GM21786 (cell line): ENCODE data around the gene CIC.

ENCODE experiments used
- ATAC-seq: cut with Tn5 transposase; IDR thresholded peaks from one replicate; pipeline ENCODE4 v1.9.1; 2021; ENCODE audit not compliant: unreplicated experiment

The CIC gene

GRCh38 chr19:42275103-42275502, 6.1 kb downstream of the CIC start:
- no peak for ATAC-seq

- ATAC-seq: no peak
These were observed 6.5 kb downstream of the CIC start for GRCh38 chr19:42275517-42275916.

GRCh38 chr19:42276284-42276683, 7.2 kb downstream of the CIC start:
- no peak for ATAC-seq

- ATAC-seq: no peak
These were observed 7.8 kb downstream of the CIC start for GRCh38 chr19:42276821-42277220.

GRCh38 chr19:42277821-42278451, 8.9 kb downstream of the CIC start:
- no peak for ATAC-seq

- no peak for ATAC-seq
These were observed 9.6 kb downstream of the CIC start for GRCh38 chr19:42278452-42279154.

GRCh38 chr19:42279155-42279901, 10.3 kb downstream of the CIC start:
- no peak for ATAC-seq

GRCh38 chr19:42279902-42280814, 11.1 kb downstream of the CIC start:
- ATAC-seq: peak; percentile 43

GRCh38 chr19:42280815-42281145, 11.7 kb downstream of the CIC start:
- ATAC-seq: no peak

GRCh38 chr19:42281146-42281826, 12.2 kb downstream of the CIC start:
- ATAC-seq: no peak

GRCh38 chr19:42281827-42282762, 13.0 kb downstream of the CIC start:
- no peak for ATAC-seq

GRCh38 chr19:42282819-42283187, 13.8 kb downstream of the CIC start:
- no peak for ATAC-seq

- peak; percentile 38 for ATAC-seq
These were observed 14.4 kb downstream of the CIC start for GRCh38 chr19:42283188-42284065.

GRCh38 chr19:42284066-42284501, 15.0 kb downstream of the CIC start:
- peak; percentile 10 for ATAC-seq

- ATAC-seq: no peak
These were observed 15.7 kb downstream of the CIC start for GRCh38 chr19:42284591-42285341.

- no peak for ATAC-seq
These were observed 16.5 kb downstream of the CIC start for GRCh38 chr19:42285541-42285941.

- no peak for ATAC-seq
These were observed 16.9 kb downstream of the CIC start for GRCh38 chr19:42285988-42286348.
